ENCODE measurements around the gene GP5.

Gene GP5

DNA sequence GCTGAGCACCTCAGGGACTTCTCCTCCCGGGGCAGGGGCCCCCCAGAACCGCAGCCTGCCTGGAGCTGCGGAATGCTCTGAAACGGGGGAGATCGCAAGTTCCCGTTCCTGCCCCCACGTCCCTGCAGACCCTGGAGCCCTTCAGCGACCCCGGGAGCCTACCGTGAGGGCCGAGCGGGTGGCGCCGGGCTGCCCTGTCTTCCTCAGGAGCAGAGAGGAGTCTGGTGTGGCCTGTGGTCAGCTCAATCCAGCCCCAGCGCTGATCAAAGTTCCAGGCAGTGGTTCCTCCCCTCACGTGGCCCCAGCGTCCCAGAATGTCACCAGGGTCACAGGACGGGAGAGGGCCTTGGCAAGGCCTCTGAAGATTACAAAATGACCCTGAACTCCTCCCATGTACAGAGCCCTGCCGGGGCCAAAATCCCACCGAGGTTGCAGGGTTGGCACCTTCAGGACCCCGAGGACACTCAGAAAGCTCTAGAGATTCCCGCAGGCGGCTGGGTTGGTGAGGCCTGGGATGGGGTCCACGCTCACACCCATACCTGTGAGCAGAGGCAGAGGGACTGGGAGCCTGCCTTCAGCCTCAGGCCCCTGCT, 47.9 kb downstream of the GP5 start, which contains the start of gene CPN2:
CPN2 (minus strand) TSS at position 249 of the 593 bp plus-strand sequence. CDS start 8,626 bp downstream, outside the sequence.
- peak within 1 kb of the TSS; percentile 95 for H2AK5ac ChIP-seq (ENCODE audit: low read depth, low read length)
- DNase-seq (ENCODE audit: low spot score), result no peak
- H3K4me2 ChIP-seq (ENCODE audit: insufficient read depth, low read length, poor library complexity, severe bottlenecking), result no peak within 1 kb of the TSS
- peak within 1 kb of the TSS; percentile 94 for H3K4ac ChIP-seq (ENCODE audit: low read length)
- H2BK12ac ChIP-seq (ENCODE audit: low read length), result peak within 1 kb of the TSS; percentile 64
- H3K9ac ChIP-seq (ENCODE audit: low read depth, low read length, poor library complexity), result peak within 1 kb of the TSS; percentile 18
- peaks cover 0 to 22% (median 0%) of the 10 kb centered on the region in 3 experiments for H3K27me3 ChIP-seq (ENCODE audit: control insufficient read depth in 3 of 3, insufficient read depth in 3 of 3, low read depth in 1 of 3, low read length in 3 of 3)
- H2BK15ac ChIP-seq (ENCODE audit: low read length), result peak within 1 kb of the TSS; percentile 54
- no peaks in the 10 kb centered on the region for H3K36me3 ChIP-seq (replicated peaks in 1 of 2; ENCODE audit: control insufficient read depth in 2 of 2, insufficient read depth in 2 of 2, low read length in 2 of 2)
- H3K4me1 ChIP-seq (ENCODE audit: control insufficient read depth in 2 of 2, insufficient read depth in 1 of 2, low read depth in 1 of 2, low read length in 2 of 2), result peaks cover 0 to 3% of the 10 kb centered on the region in 2 donors
- peaks cover 0 to 3% of the 10 kb centered on the region in 2 donors for H3K9me3 ChIP-seq (replicated peaks in 1 of 2; ENCODE audit: control insufficient read depth in 2 of 2, insufficient read depth in 1 of 2, low read depth in 1 of 2, low read length in 2 of 2)
- H4K8ac ChIP-seq (ENCODE audit: low read depth, low read length), result peak within 1 kb of the TSS; percentile 95
- H3K18ac ChIP-seq (ENCODE audit: low read length), result peak within 1 kb of the TSS; percentile 81
- no CpG with 5 or more reads among the region's 24 CpGs for WGBS, 2 donors (ENCODE audit: extremely low coverage in 2 of 2, insufficient read length in 2 of 2, insufficient replicate concordance in 1 of 2)
- H4K91ac ChIP-seq (ENCODE audit: low read depth, low read length, poor library complexity), result peak within 1 kb of the TSS; percentile 89
- peak within 1 kb of the TSS; percentile 82 for H2BK120ac ChIP-seq (ENCODE audit: low read depth, low read length)
- H3K4me3 ChIP-seq (ENCODE audit: low read length in 2 of 2), result peak within 1 kb of the TSS in 1 of 2 donors; percentile 57
- peak within 1 kb of the TSS; percentile 39 for H3K27ac ChIP-seq (replicated peaks; ENCODE audit: low read length)
- peak within 1 kb of the TSS; percentile 77 for H3K23ac ChIP-seq (ENCODE audit: low read depth, low read length, poor library complexity)
- peak within 1 kb of the TSS; percentile 48 for H2BK5ac ChIP-seq (ENCODE audit: low read length)
- peak within 1 kb of the TSS; percentile 64 for H3K14ac ChIP-seq (ENCODE audit: low read length)
- peaks cover 2% of the 10 kb centered on the region for H3K79me1 ChIP-seq (ENCODE audit: low read depth, low read length)
- peak within 1 kb of the TSS; percentile 2 for H2AFZ ChIP-seq (ENCODE audit: low read length)

DNA sequence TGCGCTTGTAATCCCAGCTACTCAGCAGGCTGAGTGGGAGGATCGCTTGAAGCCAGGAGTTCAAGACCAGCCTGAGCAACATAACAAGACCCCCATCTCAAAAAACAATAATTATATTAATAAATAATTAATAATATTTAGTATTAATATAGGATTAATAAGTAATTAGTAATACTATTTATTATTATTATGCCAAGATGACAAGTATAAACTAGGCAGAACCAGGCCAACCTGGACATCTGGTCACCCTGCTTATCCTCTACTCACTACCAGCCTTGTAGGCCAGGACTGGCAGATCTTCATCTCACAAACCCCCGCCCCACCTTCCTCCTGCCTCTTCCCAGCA, 48.4 kb downstream of the GP5 start:
- Histone ChIP-seq H2AFZ (ENCODE audit: low read length) (no peak overlapping the region), H3K27ac (replicated peaks; ENCODE audit: low read length) (no peak overlapping the region), H4K91ac (ENCODE audit: low read depth, low read length, poor library complexity) (no peak overlapping the region), H3K4me1 (ENCODE audit: control insufficient read depth in 2 of 2, insufficient read depth in 1 of 2, low read depth in 1 of 2, low read length in 2 of 2) (peaks cover 0 to 3% of the 10 kb centered on the region in 2 donors), H2AK5ac (ENCODE audit: low read depth, low read length) (peak overlapping the region; percentile 95), H3K4me2 (ENCODE audit: insufficient read depth, low read length, poor library complexity, severe bottlenecking) (no peak overlapping the region), H3K4me3 (ENCODE audit: low read length in 2 of 2) (no peak overlapping the region), H3K23ac (ENCODE audit: low read depth, low read length, poor library complexity) (no peak overlapping the region), H2BK5ac (ENCODE audit: low read length) (peak overlapping the region; percentile 48), H2BK12ac (ENCODE audit: low read length) (peak overlapping the region; percentile 64), H3K4ac (ENCODE audit: low read length) (no peak overlapping the region), H3K36me3 (replicated peaks in 1 of 2; ENCODE audit: control insufficient read depth in 2 of 2, insufficient read depth in 2 of 2, low read length in 2 of 2) (no peaks in the 10 kb centered on the region), H3K9me3 (replicated peaks in 1 of 2; ENCODE audit: control insufficient read depth in 2 of 2, insufficient read depth in 1 of 2, low read depth in 1 of 2, low read length in 2 of 2) (peaks cover 0 to 3% of the 10 kb centered on the region in 2 donors), H4K8ac (ENCODE audit: low read depth, low read length) (no peak overlapping the region), H2BK15ac (ENCODE audit: low read length) (peak overlapping the region; percentile 54), H3K14ac (ENCODE audit: low read length) (no peak overlapping the region), H3K27me3 (ENCODE audit: control insufficient read depth in 3 of 3, insufficient read depth in 3 of 3, low read depth in 1 of 3, low read length in 3 of 3) (peaks cover 0 to 22% (median 0%) of the 10 kb centered on the region in 3 experiments), H3K9ac (ENCODE audit: low read depth, low read length, poor library complexity) (no peak overlapping the region), H3K79me1 (ENCODE audit: low read depth, low read length) (peaks cover 2% of the 10 kb centered on the region), H2BK120ac (ENCODE audit: low read depth, low read length) (no peak overlapping the region), H3K18ac (ENCODE audit: low read length) (peak overlapping the region; percentile 73)
- no CpG with 5 or more reads among the region's 3 CpGs for WGBS, 2 donors (ENCODE audit: extremely low coverage in 2 of 2, insufficient read length in 2 of 2, insufficient replicate concordance in 1 of 2)
- no peak for DNase-seq (ENCODE audit: low spot score)

DNA sequence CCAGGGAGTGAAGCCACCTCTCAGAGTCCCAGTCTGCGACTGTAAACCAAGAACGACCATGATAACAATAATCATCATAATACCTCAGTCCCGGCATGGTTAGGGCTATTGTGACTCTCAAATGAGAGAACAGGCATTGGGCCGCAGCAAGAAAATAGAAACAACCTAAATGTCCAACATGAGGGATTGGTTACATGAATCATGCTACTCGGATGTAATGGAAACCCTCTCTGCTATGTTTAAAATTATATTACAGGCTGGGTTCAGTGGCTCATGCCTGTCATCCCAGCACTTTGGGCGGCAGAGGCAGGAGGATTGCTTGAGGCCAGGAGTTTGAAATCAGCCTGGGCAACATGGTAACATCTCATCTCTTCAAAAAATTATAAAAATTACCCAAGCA, 50.7 kb downstream of the GP5 start:
- no peak overlapping the region for H3K4me2 ChIP-seq (ENCODE audit: insufficient read depth, low read length, poor library complexity, severe bottlenecking)
- H3K23ac ChIP-seq (ENCODE audit: low read depth, low read length, poor library complexity), result no peak overlapping the region
- H3K14ac ChIP-seq (ENCODE audit: low read length), result no peak overlapping the region
- no peak overlapping the region for H2BK15ac ChIP-seq (ENCODE audit: low read length)
- no peak overlapping the region for H2BK12ac ChIP-seq (ENCODE audit: low read length)
- no peak overlapping the region for H2AK5ac ChIP-seq (ENCODE audit: low read depth, low read length)
- H3K4me3 ChIP-seq (ENCODE audit: low read length in 2 of 2), result no peak overlapping the region
- peaks cover 0 to 25% (median 2%) of the 10 kb centered on the region in 3 experiments for H3K27me3 ChIP-seq (ENCODE audit: control insufficient read depth in 3 of 3, insufficient read depth in 3 of 3, low read depth in 1 of 3, low read length in 3 of 3)
- no peak overlapping the region for H2AFZ ChIP-seq (ENCODE audit: low read length)
- no peak for DNase-seq (ENCODE audit: low spot score)
- H3K18ac ChIP-seq (ENCODE audit: low read length), result no peak overlapping the region
- H2BK5ac ChIP-seq (ENCODE audit: low read length), result no peak overlapping the region
- no CpG with 5 or more reads among the region's 6 CpGs for WGBS, 2 donors (ENCODE audit: extremely low coverage in 2 of 2, insufficient read length in 2 of 2, insufficient replicate concordance in 1 of 2)
- no peak overlapping the region for H4K91ac ChIP-seq (ENCODE audit: low read depth, low read length, poor library complexity)
- no peak overlapping the region for H3K27ac ChIP-seq (replicated peaks; ENCODE audit: low read length)
- peaks cover 0 to 3% of the 10 kb centered on the region in 2 donors for H3K4me1 ChIP-seq (ENCODE audit: control insufficient read depth in 2 of 2, insufficient read depth in 1 of 2, low read depth in 1 of 2, low read length in 2 of 2)
- H2BK120ac ChIP-seq (ENCODE audit: low read depth, low read length), result no peak overlapping the region
- H3K9ac ChIP-seq (ENCODE audit: low read depth, low read length, poor library complexity), result no peak overlapping the region
- H3K4ac ChIP-seq (ENCODE audit: low read length), result no peak overlapping the region
- no peaks in the 10 kb centered on the region for H3K36me3 ChIP-seq (replicated peaks in 1 of 2; ENCODE audit: control insufficient read depth in 2 of 2, insufficient read depth in 2 of 2, low read length in 2 of 2)
- H4K8ac ChIP-seq (ENCODE audit: low read depth, low read length), result no peak overlapping the region
- H3K79me1 ChIP-seq (ENCODE audit: low read depth, low read length), result peaks cover 2% of the 10 kb centered on the region
- H3K9me3 ChIP-seq (replicated peaks in 1 of 2; ENCODE audit: control insufficient read depth in 2 of 2, insufficient read depth in 1 of 2, low read depth in 1 of 2, low read length in 2 of 2), result peaks cover 0 to 3% of the 10 kb centered on the region in 2 donors

DNA sequence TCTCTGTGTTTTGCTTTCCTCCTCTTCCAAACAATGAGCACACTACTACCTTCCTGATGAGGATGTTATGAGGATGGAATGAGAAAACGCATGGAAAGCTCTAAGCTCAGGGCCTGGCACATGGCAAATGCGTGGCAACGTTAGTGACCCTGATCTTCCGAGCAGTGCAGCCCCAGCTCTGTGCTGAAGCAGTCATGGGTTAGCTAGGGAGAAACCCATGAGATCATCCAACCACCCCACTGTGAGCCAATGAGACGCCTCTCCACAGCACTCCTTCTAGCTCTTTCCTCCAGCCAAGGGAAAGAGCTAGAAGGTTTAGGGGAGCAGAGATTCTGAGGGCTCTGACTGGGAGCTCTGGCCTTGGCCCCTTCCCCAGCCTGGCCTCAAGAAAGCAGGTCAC, 52.4 kb downstream of the GP5 start:
- no peak overlapping the region for H2BK5ac ChIP-seq (ENCODE audit: low read length)
- H2BK15ac ChIP-seq (ENCODE audit: low read length), result no peak overlapping the region
- H3K27ac ChIP-seq (replicated peaks; ENCODE audit: low read length), result no peak overlapping the region
- H3K27me3 ChIP-seq (ENCODE audit: control insufficient read depth in 3 of 3, insufficient read depth in 3 of 3, low read depth in 1 of 3, low read length in 3 of 3), result peaks cover 0 to 38% (median 2%) of the 10 kb centered on the region in 3 experiments
- no peaks in the 10 kb centered on the region for H3K9me3 ChIP-seq (replicated peaks in 1 of 2; ENCODE audit: control insufficient read depth in 2 of 2, insufficient read depth in 1 of 2, low read depth in 1 of 2, low read length in 2 of 2)
- H2AFZ ChIP-seq (ENCODE audit: low read length), result no peak overlapping the region
- no peak overlapping the region for H3K14ac ChIP-seq (ENCODE audit: low read length)
- H4K91ac ChIP-seq (ENCODE audit: low read depth, low read length, poor library complexity), result no peak overlapping the region
- H3K4me3 ChIP-seq (ENCODE audit: low read length in 2 of 2), result no peak overlapping the region
- no peak overlapping the region for H2BK120ac ChIP-seq (ENCODE audit: low read depth, low read length)
- peaks cover 0 to 2% of the 10 kb centered on the region in 2 donors for H3K4me1 ChIP-seq (ENCODE audit: control insufficient read depth in 2 of 2, insufficient read depth in 1 of 2, low read depth in 1 of 2, low read length in 2 of 2)
- peak overlapping the region; percentile 57 for H3K9ac ChIP-seq (ENCODE audit: low read depth, low read length, poor library complexity)
- H3K4ac ChIP-seq (ENCODE audit: low read length), result no peak overlapping the region
- H3K79me1 ChIP-seq (ENCODE audit: low read depth, low read length), result no peaks in the 10 kb centered on the region
- no peak overlapping the region for H2AK5ac ChIP-seq (ENCODE audit: low read depth, low read length)
- no peak overlapping the region for H2BK12ac ChIP-seq (ENCODE audit: low read length)
- H3K36me3 ChIP-seq (replicated peaks in 1 of 2; ENCODE audit: control insufficient read depth in 2 of 2, insufficient read depth in 2 of 2, low read length in 2 of 2), result no peaks in the 10 kb centered on the region
- no peak overlapping the region for H4K8ac ChIP-seq (ENCODE audit: low read depth, low read length)
- no CpG with 5 or more reads among the region's 5 CpGs for WGBS, 2 donors (ENCODE audit: extremely low coverage in 2 of 2, insufficient read length in 2 of 2, insufficient replicate concordance in 1 of 2)
- H3K18ac ChIP-seq (ENCODE audit: low read length), result peak overlapping the region; percentile 36
- no peak overlapping the region for H3K4me2 ChIP-seq (ENCODE audit: insufficient read depth, low read length, poor library complexity, severe bottlenecking)
- no peak overlapping the region for H3K23ac ChIP-seq (ENCODE audit: low read depth, low read length, poor library complexity)
- no peak for DNase-seq (ENCODE audit: low spot score)

All from neuronal stem cell (in vitro differentiated cells).